ENCODE measurements around the gene MYO16. TPM values are rescaled to one million over a fixed set of nuclear protein-coding genes. Genes with fewer than 3 reads are reported as not detected.
A peak's percentile ranks its signal among the peaks of the same experiment; 100 is the strongest.

The MYO16 gene
- total RNA-seq, 2 experiments from 2014 or later = not detected

GRCh38 chr13:109000207-109000606 lies 370.8 kb downstream of the MYO16 start:
- no peaks in the 10 kb centered on the region for H3K36me3 Mint-ChIP-seq (ENCODE audit: low read depth)
- H3K9me3 Mint-ChIP-seq (ENCODE audit: low read depth) = no peaks in the 10 kb centered on the region
- no peaks in the 10 kb centered on the region for H3K4me1 Mint-ChIP-seq
- no peak overlapping the region for H3K4me3 Mint-ChIP-seq
- POLR2A ChIA-PET = no interaction called here
- intact Hi-C loops (cut with DNase I, micrococcal nuclease) = no loop called here
- ATAC-seq = no peak
- no peak overlapping the region for H3K27ac Mint-ChIP-seq
- peaks cover 6% of the 10 kb centered on the region for H3K27me3 Mint-ChIP-seq
- CTCF ChIA-PET = interaction anchor here (0.5 kb wide), 1 partner anchor 203 kb away, joined by 3 read pairs; no protein-coding TSS in a partner anchor
- no peak for DNase-seq

GRCh38 chr13:109002934-109003333 lies 373.5 kb downstream of the MYO16 start:
- Mint-ChIP-seq H3K27me3 (peaks cover 5% of the 10 kb centered on the region), H3K9me3 (ENCODE audit: low read depth) (no peaks in the 10 kb centered on the region), H3K4me3 (no peak overlapping the region), H3K36me3 (ENCODE audit: low read depth) (no peaks in the 10 kb centered on the region), H3K27ac (no peak overlapping the region), H3K4me1 (no peaks in the 10 kb centered on the region)
- no peak for DNase-seq
- intact Hi-C loops (cut with DNase I, micrococcal nuclease) = no loop called here
- no peak for ATAC-seq
- CTCF ChIA-PET = no interaction called here
- POLR2A ChIA-PET = no interaction called here

GRCh38 chr13:109007946-109008345 lies 378.5 kb downstream of the MYO16 start:
- no peaks in the 10 kb centered on the region for H3K36me3 Mint-ChIP-seq (ENCODE audit: low read depth)
- intact Hi-C loops (cut with DNase I, micrococcal nuclease) = no loop called here
- no peaks in the 10 kb centered on the region for H3K9me3 Mint-ChIP-seq (ENCODE audit: low read depth)
- POLR2A ChIA-PET = no interaction called here
- ATAC-seq (no peak), DNase-seq (no peak)
- no peak overlapping the region for H3K4me3 Mint-ChIP-seq
- no peaks in the 10 kb centered on the region for H3K4me1 Mint-ChIP-seq
- H3K27me3 Mint-ChIP-seq = peaks cover 2% of the 10 kb centered on the region
- H3K27ac Mint-ChIP-seq = no peak overlapping the region
- CTCF ChIA-PET = no interaction called here

GRCh38 chr13:109009756-109010155 lies 380.3 kb downstream of the MYO16 start:
- no peaks in the 10 kb centered on the region for H3K9me3 Mint-ChIP-seq (ENCODE audit: low read depth)
- DNase-seq (no peak), ATAC-seq (no peak)
- no peaks in the 10 kb centered on the region for H3K4me1 Mint-ChIP-seq
- CTCF ChIA-PET = no interaction called here
- no peak overlapping the region for H3K4me3 Mint-ChIP-seq
- no peak overlapping the region for H3K27ac Mint-ChIP-seq
- POLR2A ChIA-PET = no interaction called here
- no peaks in the 10 kb centered on the region for H3K36me3 Mint-ChIP-seq (ENCODE audit: low read depth)
- H3K27me3 Mint-ChIP-seq = peaks cover 2% of the 10 kb centered on the region
- intact Hi-C loops (cut with DNase I, micrococcal nuclease) = no loop called here

- POLR2A ChIA-PET = no interaction called here
- Mint-ChIP-seq H3K36me3 (ENCODE audit: low read depth) (no peaks in the 10 kb centered on the region), H3K27ac (no peak overlapping the region), H3K4me3 (no peak overlapping the region), H3K27me3 (no peaks in the 10 kb centered on the region), H3K4me1 (no peaks in the 10 kb centered on the region), H3K9me3 (ENCODE audit: low read depth) (peaks cover 5% of the 10 kb centered on the region)
- CTCF ChIA-PET = no interaction called here
- intact Hi-C loops (cut with DNase I, micrococcal nuclease) = no loop called here
- ATAC-seq (no peak), DNase-seq (no peak)
Measured at GRCh38 chr13:109010912-109011311, 381.5 kb downstream of the MYO16 start.

GRCh38 chr13:109012115-109012514 lies 382.7 kb downstream of the MYO16 start:
- no peaks in the 10 kb centered on the region for H3K36me3 Mint-ChIP-seq (ENCODE audit: low read depth)
- H3K27ac Mint-ChIP-seq = no peak overlapping the region
- ChIA-PET POLR2A (no interaction called here), CTCF (no interaction called here)
- DNase-seq (no peak), ATAC-seq (no peak)
- no peak overlapping the region for H3K4me3 Mint-ChIP-seq
- no peaks in the 10 kb centered on the region for H3K4me1 Mint-ChIP-seq
- peaks cover 5% of the 10 kb centered on the region for H3K9me3 Mint-ChIP-seq (ENCODE audit: low read depth)
- intact Hi-C loops (cut with DNase I, micrococcal nuclease) = no loop called here
- H3K27me3 Mint-ChIP-seq = peaks cover 2% of the 10 kb centered on the region

GRCh38 chr13:109021558-109021957 lies 392.1 kb downstream of the MYO16 start:
- CTCF ChIA-PET = no interaction called here
- no peak overlapping the region for H3K27ac Mint-ChIP-seq
- H3K27me3 Mint-ChIP-seq = no peaks in the 10 kb centered on the region
- ATAC-seq (peak; percentile 19), DNase-seq (no peak)
- intact Hi-C loops (cut with DNase I, micrococcal nuclease) = no loop called here
- no peaks in the 10 kb centered on the region for H3K4me1 Mint-ChIP-seq
- POLR2A ChIA-PET = no interaction called here
- no peaks in the 10 kb centered on the region for H3K36me3 Mint-ChIP-seq (ENCODE audit: low read depth)
- no peaks in the 10 kb centered on the region for H3K9me3 Mint-ChIP-seq (ENCODE audit: low read depth)
- no peak overlapping the region for H3K4me3 Mint-ChIP-seq

GRCh38 chr13:109024611-109025010 lies 395.2 kb downstream of the MYO16 start:
- Mint-ChIP-seq H3K4me1 (no peaks in the 10 kb centered on the region), H3K27me3 (no peaks in the 10 kb centered on the region), H3K27ac (no peak overlapping the region), H3K36me3 (ENCODE audit: low read depth) (no peaks in the 10 kb centered on the region), H3K9me3 (ENCODE audit: low read depth) (no peaks in the 10 kb centered on the region), H3K4me3 (no peak overlapping the region)
- ATAC-seq = no peak
- CTCF ChIA-PET = no interaction called here
- intact Hi-C loops (cut with DNase I, micrococcal nuclease) = no loop called here
- POLR2A ChIA-PET = no interaction called here
- no peak for DNase-seq

- ATAC-seq (no peak), DNase-seq (no peak)
Measured at GRCh38 chr13:109026266-109026665, 396.9 kb downstream of the MYO16 start.

GRCh38 chr13:109028624-109029023 lies 399.2 kb downstream of the MYO16 start:
- ChIA-PET CTCF (interaction anchor here (0.7 kb wide), 1 partner anchor 265 kb away, joined by 3 read pairs; no protein-coding TSS in a partner anchor), POLR2A (no interaction called here)
- no peaks in the 10 kb centered on the region for H3K4me1 Mint-ChIP-seq
- intact Hi-C loops (cut with DNase I, micrococcal nuclease) = no loop called here
- no peak overlapping the region for H3K27ac Mint-ChIP-seq
- no peak for DNase-seq
- no peaks in the 10 kb centered on the region for H3K36me3 Mint-ChIP-seq (ENCODE audit: low read depth)
- no peak overlapping the region for H3K4me3 Mint-ChIP-seq
- no peak for ATAC-seq
- H3K9me3 Mint-ChIP-seq (ENCODE audit: low read depth) = no peaks in the 10 kb centered on the region
- H3K27me3 Mint-ChIP-seq = peaks cover 2% of the 10 kb centered on the region

More at GRCh38 chr13:109026266-109026665, 396.9 kb downstream of the MYO16 start:
- Mint-ChIP-seq H3K4me3 (no peak overlapping the region), H3K27ac (no peak overlapping the region), H3K36me3 (ENCODE audit: low read depth) (no peaks in the 10 kb centered on the region), H3K4me1 (no peaks in the 10 kb centered on the region), H3K27me3 (no peaks in the 10 kb centered on the region), H3K9me3 (ENCODE audit: low read depth) (no peaks in the 10 kb centered on the region)
- ChIA-PET CTCF (no interaction called here), POLR2A (no interaction called here)
- intact Hi-C loops (cut with DNase I, micrococcal nuclease) = no loop called here

GRCh38 chr13:109033090-109033489 lies 403.7 kb downstream of the MYO16 start:
- ChIA-PET CTCF (no interaction called here), POLR2A (no interaction called here)
- H3K4me3 Mint-ChIP-seq = no peak overlapping the region
- intact Hi-C loops (cut with DNase I, micrococcal nuclease) = no loop called here
- no peaks in the 10 kb centered on the region for H3K9me3 Mint-ChIP-seq (ENCODE audit: low read depth)
- peaks cover 2% of the 10 kb centered on the region for H3K27me3 Mint-ChIP-seq
- H3K36me3 Mint-ChIP-seq (ENCODE audit: low read depth) = no peaks in the 10 kb centered on the region
- H3K4me1 Mint-ChIP-seq = no peaks in the 10 kb centered on the region
- ATAC-seq (no peak), DNase-seq (no peak)
- no peak overlapping the region for H3K27ac Mint-ChIP-seq

GRCh38 chr13:109036078-109036780 lies 406.8 kb downstream of the MYO16 start:
- no peaks in the 10 kb centered on the region for H3K4me1 Mint-ChIP-seq
- no peak overlapping the region for H3K27ac Mint-ChIP-seq
- H3K36me3 Mint-ChIP-seq (ENCODE audit: low read depth) = no peaks in the 10 kb centered on the region
- H3K27me3 Mint-ChIP-seq = peaks cover 5% of the 10 kb centered on the region
- intact Hi-C loops (cut with DNase I, micrococcal nuclease) = no loop called here
- H3K9me3 Mint-ChIP-seq (ENCODE audit: low read depth) = no peaks in the 10 kb centered on the region
- no peak overlapping the region for H3K4me3 Mint-ChIP-seq
- ChIA-PET POLR2A (no interaction called here), CTCF (no interaction called here)
- ATAC-seq = no peak
- no peak for DNase-seq

GRCh38 chr13:109043636-109044035 lies 414.2 kb downstream of the MYO16 start:
- no peaks in the 10 kb centered on the region for H3K4me1 Mint-ChIP-seq
- no peak for DNase-seq
- CTCF ChIA-PET = no interaction called here
- H3K9me3 Mint-ChIP-seq (ENCODE audit: low read depth) = no peaks in the 10 kb centered on the region
- no peak for ATAC-seq
- POLR2A ChIA-PET = no interaction called here
- intact Hi-C loops (cut with DNase I, micrococcal nuclease) = no loop called here
- H3K36me3 Mint-ChIP-seq (ENCODE audit: low read depth) = no peaks in the 10 kb centered on the region
- peaks cover 3% of the 10 kb centered on the region for H3K27me3 Mint-ChIP-seq
- H3K4me3 Mint-ChIP-seq = no peak overlapping the region
- H3K27ac Mint-ChIP-seq = no peak overlapping the region

All from activated CD4-positive, alpha-beta T cell treated with anti-CD3 and anti-CD28 coated beads for 36 hours (primary cell).